ENCODE data around the gene TAS2R38.

Gene TAS2R38

DNA sequence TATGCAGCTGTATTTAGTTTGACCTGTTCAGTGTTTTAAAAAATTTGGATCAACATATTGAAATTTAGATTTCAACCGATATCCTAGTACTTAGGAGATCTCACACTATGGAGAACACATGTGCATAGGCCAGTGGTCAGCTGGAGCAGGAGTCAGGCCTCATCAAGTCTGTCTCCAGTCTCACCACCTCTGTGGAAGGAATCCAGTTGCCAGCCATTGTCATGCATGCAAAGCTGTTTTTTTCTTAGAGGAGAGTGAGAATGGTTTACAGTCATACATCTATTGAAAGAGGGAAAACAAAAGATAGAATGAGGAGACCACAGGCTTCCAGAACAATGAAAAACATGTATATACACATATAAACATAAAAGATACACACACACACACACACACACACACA, 19.2 kb downstream of the TAS2R38 start:
- Mint-ChIP-seq H3K27ac (no peak overlapping the region), H3K27me3 (peaks cover 0 to 8% of the 10 kb centered on the region in 2 donors), H3K4me3 (no peak overlapping the region), H3K4me1 (ENCODE audit: low read depth in 2 of 2) (no peaks in the 10 kb centered on the region), H3K9me3 (no peaks in the 10 kb centered on the region), H3K36me3 (ENCODE audit: insufficient read depth) (no peaks in the 10 kb centered on the region)
- DNase-seq (no peak), ATAC-seq (replicated peaks) (no peak)

DNA sequence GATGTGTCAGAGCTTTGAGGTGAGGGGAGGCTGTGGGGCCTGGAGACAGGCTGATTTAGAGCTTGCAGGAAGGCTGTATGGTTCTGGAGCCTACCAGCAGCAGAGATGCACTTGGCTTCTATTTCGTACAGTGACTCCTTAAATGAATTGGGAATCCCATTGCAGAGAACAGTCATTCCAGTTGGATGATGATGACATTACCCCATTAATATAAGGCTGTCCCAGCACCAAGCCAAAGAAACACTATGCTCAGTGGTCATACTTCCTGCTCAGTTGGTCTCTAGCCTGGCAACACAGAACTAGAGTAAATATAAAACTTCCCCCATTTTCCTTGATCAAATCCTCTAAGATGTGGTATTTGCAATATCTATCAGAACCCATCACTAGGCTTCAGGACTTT, 21.1 kb downstream of the TAS2R38 start:
- no peak overlapping the region for H3K4me3 Mint-ChIP-seq
- no peaks in the 10 kb centered on the region for H3K36me3 Mint-ChIP-seq (ENCODE audit: insufficient read depth)
- no peak for ATAC-seq (replicated peaks)
- no peaks in the 10 kb centered on the region for H3K9me3 Mint-ChIP-seq
- no peak overlapping the region for H3K27ac Mint-ChIP-seq
- no peak for DNase-seq
- H3K27me3 Mint-ChIP-seq, result peaks cover 0 to 8% of the 10 kb centered on the region in 2 donors
- H3K4me1 Mint-ChIP-seq (ENCODE audit: low read depth in 2 of 2), result no peaks in the 10 kb centered on the region

DNA sequence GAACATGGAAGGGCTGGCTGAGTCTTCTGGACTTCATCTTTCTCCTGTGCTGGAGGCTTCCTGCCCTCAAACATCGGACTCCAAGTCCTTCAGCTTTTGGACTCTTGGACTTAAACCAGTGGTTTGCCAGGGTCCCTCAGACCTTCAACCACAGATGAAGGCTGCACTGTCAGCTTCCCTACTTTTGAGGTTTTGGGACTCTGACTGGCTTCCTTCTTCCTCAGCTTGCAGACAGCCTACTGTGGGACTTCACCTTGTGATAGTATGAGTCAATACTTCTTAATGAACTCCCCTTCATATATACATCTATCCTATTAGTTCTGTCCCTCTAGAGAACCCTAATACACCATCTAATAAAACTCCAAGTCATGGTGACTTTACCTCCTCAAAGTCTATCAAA, 22.8 kb downstream of the TAS2R38 start:
- DNase-seq, result no peak
- Mint-ChIP-seq H3K27me3 (peaks cover 0 to 8% of the 10 kb centered on the region in 2 donors), H3K36me3 (ENCODE audit: insufficient read depth) (no peaks in the 10 kb centered on the region), H3K4me1 (ENCODE audit: low read depth in 2 of 2) (no peaks in the 10 kb centered on the region), H3K4me3 (no peak overlapping the region), H3K9me3 (no peaks in the 10 kb centered on the region), H3K27ac (no peak overlapping the region)
- ATAC-seq (replicated peaks), result no peak

DNA sequence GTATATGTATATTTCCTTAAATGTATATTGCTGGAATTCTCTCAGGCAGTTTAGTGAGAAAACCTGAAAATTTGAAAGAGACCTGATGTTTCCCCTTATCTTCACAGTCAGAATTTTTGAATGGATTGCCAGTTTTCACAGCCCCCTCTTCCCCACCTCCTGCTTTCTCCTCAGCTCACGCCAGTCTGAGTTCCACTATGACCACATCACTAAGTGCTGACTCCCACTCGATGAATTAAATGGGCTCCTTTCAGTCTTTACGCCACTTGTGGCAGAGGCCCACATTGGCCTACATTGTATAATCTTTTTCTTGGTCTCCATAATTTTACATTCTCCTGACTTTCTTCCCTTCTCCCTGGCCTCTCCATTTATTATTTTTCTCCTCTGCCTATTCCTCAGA, 23.7 kb downstream of the TAS2R38 start:
- ATAC-seq (replicated peaks) (no peak), DNase-seq (no peak)
- Mint-ChIP-seq H3K27ac (no peak overlapping the region), H3K4me3 (no peak overlapping the region), H3K4me1 (ENCODE audit: low read depth in 2 of 2) (no peaks in the 10 kb centered on the region), H3K27me3 (peaks cover 0 to 8% of the 10 kb centered on the region in 2 donors), H3K9me3 (no peaks in the 10 kb centered on the region), H3K36me3 (ENCODE audit: insufficient read depth) (no peaks in the 10 kb centered on the region)

DNA sequence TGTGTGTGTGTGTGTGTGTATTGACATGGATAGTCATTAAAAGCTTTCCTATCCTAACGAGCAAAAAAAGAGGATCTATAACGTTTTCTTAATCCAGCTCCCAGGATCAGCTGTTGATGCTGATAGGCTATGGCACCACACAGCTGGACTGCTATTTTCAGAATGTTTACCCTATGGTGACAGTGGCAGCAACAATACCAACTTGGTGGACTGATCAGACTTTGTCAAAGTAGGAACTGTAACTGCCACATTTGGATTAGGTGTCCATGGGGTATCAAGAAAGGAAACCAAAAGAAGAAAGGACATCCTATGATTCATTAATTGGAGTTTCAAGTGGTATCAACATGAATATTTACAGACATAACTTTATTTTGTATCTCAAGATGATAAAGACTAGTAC, 24.1 kb downstream of the TAS2R38 start:
- H3K4me1 Mint-ChIP-seq (ENCODE audit: low read depth in 2 of 2), result no peaks in the 10 kb centered on the region
- peaks cover 0 to 5% of the 10 kb centered on the region in 2 donors for H3K27me3 Mint-ChIP-seq
- ATAC-seq (replicated peaks) (no peak), DNase-seq (no peak)
- H3K36me3 Mint-ChIP-seq (ENCODE audit: insufficient read depth), result no peaks in the 10 kb centered on the region
- H3K4me3 Mint-ChIP-seq, result no peak overlapping the region
- no peaks in the 10 kb centered on the region for H3K9me3 Mint-ChIP-seq
- H3K27ac Mint-ChIP-seq, result no peak overlapping the region

DNA sequence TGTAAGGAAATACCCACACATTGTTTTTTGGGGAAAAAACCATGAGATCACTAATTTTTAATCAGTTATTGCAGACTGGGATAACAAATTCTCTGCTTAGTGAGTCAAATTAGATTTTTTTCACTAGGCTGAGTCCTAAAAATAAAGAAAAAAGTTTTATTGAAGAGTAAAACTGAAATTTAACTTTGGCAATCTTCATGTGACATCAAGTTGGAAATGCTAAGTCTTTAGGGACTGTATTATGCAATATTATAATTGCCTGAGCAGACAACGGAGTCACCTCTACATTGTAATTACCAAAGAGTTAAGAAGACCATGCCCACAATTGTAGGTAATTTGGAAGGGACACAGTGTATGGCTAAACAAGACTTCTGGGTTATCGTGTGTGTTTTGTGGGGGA, 24.6 kb downstream of the TAS2R38 start:
- ATAC-seq (replicated peaks), result no peak
- H3K27ac Mint-ChIP-seq, result no peak overlapping the region
- H3K36me3 Mint-ChIP-seq (ENCODE audit: insufficient read depth), result no peaks in the 10 kb centered on the region
- no peaks in the 10 kb centered on the region for H3K4me1 Mint-ChIP-seq (ENCODE audit: low read depth in 2 of 2)
- no peak overlapping the region for H3K4me3 Mint-ChIP-seq
- H3K9me3 Mint-ChIP-seq, result no peaks in the 10 kb centered on the region
- no peak for DNase-seq
- peaks cover 0 to under 1% of the 10 kb centered on the region in 2 donors for H3K27me3 Mint-ChIP-seq

DNA sequence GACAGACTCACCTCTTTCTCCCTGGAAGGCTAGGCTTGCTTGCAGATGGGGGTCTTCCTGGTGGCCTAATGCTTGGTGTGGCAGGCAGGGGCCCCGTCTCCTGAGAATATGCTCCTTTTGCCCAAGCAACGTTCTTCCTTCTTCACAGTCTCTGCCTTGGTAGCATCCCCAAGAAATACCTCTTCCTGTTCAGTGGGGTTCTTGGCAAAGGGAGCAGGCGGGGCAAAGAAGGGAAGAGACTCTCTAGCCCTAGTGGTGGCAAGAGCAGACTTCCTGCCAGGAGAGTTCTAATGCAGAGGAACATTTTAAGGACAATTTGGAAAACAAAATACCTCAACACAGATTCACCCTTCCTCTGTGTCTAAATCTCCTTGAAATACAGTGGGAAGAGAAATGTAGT, 26.8 kb downstream of the TAS2R38 start, which contains the start of gene CLEC5A:
CLEC5A (minus strand) TSS at position 179 of the 400 bp plus-strand sequence. CDS start 682 bp downstream, outside the sequence.
- H3K4me3 Mint-ChIP-seq, result no peak within 1 kb of the TSS
- peaks cover 0 to 4% of the 10 kb centered on the region in 2 donors for H3K9me3 Mint-ChIP-seq
- no peak within 1 kb of the TSS for H3K27ac Mint-ChIP-seq
- no peaks in the 10 kb centered on the region for H3K27me3 Mint-ChIP-seq
- no peaks in the 10 kb centered on the region for H3K36me3 Mint-ChIP-seq (ENCODE audit: insufficient read depth)
- ATAC-seq (replicated peaks), result no peak
- H3K4me1 Mint-ChIP-seq (ENCODE audit: low read depth in 2 of 2), result no peaks in the 10 kb centered on the region
- no peak for DNase-seq

DNA sequence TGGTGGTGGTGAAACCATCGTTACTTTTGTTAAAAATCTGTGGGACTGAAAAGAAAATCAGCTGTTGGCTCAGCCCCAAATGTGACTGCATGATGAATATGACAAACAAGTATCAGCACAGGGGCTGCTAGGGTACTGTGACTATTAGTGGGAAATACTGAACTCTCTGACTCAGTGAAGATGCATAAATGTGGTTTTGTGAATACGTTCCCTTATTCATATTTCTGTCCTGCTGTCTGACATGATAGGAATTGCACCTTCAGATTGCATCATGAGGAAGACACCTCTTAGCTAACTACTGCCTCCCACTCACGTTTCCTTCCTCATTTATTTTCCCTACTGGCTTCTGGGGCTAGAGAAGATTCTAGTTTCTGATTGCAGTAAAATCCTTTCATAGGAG, 28.2 kb downstream of the TAS2R38 start:
- Mint-ChIP-seq H3K4me1 (ENCODE audit: low read depth in 2 of 2) (no peaks in the 10 kb centered on the region), H3K9me3 (peaks cover 11 to 13% of the 10 kb centered on the region in 2 donors), H3K27ac (no peak overlapping the region), H3K27me3 (no peaks in the 10 kb centered on the region), H3K36me3 (ENCODE audit: insufficient read depth) (no peaks in the 10 kb centered on the region), H3K4me3 (no peak overlapping the region)
- DNase-seq, result no peak
- ATAC-seq (replicated peaks), result no peak

DNA sequence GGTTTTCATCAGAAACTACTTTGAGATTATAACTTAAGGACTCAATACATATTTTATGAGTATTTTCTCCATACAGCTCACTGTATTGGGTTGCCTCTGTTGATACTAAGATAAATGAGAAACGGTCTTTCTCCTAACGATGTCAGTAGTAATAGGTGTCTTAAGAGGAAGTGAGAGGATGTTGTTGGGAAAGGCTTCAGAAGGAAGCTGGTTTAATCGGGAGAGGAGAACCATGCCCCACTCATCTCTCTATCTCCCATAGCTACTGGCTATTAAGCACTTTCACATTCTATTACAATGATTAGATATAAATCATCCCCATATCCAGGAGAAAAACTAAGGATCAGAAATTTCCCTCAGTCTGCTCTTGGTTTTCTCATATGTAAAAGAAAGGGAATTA, 28.8 kb downstream of the TAS2R38 start:
- Mint-ChIP-seq H3K27me3 (no peaks in the 10 kb centered on the region), H3K36me3 (ENCODE audit: insufficient read depth) (no peaks in the 10 kb centered on the region), H3K27ac (no peak overlapping the region), H3K4me3 (no peak overlapping the region), H3K9me3 (peaks cover 13 to 16% of the 10 kb centered on the region in 2 donors), H3K4me1 (ENCODE audit: low read depth in 2 of 2) (no peaks in the 10 kb centered on the region)
- no peak for ATAC-seq (replicated peaks)
- DNase-seq, result no peak

DNA sequence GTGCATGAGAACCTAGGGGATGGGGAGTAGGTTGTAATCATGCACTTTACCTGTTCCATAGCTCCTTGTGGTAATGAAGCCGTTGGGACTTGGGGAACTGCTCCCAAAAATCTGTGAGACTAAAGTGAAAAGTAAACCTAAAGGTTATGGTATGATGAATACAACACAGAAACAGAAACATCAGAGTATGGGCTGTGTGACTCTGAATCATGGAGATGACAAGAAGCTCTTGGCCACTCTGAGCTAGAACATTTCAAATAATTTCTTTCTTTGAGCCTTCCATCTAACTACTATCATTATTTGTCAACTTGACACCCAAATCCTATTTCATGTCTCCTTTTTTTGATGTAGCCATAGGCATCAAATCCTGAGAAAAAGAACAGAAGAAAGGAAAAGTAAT, 29.7 kb downstream of the TAS2R38 start:
- H3K36me3 Mint-ChIP-seq (ENCODE audit: insufficient read depth), result no peaks in the 10 kb centered on the region

DNA sequence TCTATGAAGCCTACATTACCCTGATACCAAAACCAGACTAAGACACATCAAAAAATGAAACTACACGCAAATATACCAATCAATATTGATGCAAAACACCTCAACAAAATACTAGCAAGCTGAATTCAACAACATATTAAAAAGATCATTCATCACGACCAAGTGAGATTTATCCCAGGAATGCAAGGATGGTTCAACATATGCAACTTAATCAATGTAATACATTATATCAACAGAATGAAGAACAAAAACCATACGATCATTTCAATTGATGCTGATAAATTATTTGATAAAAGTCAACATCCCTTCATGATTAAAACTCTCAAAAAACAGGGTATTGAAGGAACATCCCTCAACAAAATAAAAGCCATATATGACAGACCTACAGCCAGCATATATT, 32.5 kb downstream of the TAS2R38 start:
- DNase-seq, result no peak
- no peak overlapping the region for H3K27ac Mint-ChIP-seq
- H3K9me3 Mint-ChIP-seq, result peaks cover 15 to 20% of the 10 kb centered on the region in 2 donors
- ATAC-seq (replicated peaks), result no peak
- H3K27me3 Mint-ChIP-seq, result no peaks in the 10 kb centered on the region
- H3K4me3 Mint-ChIP-seq, result no peak overlapping the region
- H3K36me3 Mint-ChIP-seq (ENCODE audit: insufficient read depth), result no peaks in the 10 kb centered on the region
- no peaks in the 10 kb centered on the region for H3K4me1 Mint-ChIP-seq (ENCODE audit: low read depth in 2 of 2)

More for the DNA sequence above, 29.7 kb downstream of the TAS2R38 start:
- no peaks in the 10 kb centered on the region for H3K27me3 Mint-ChIP-seq
- peaks cover 15 to 20% of the 10 kb centered on the region in 2 donors for H3K9me3 Mint-ChIP-seq
- no peak for ATAC-seq (replicated peaks)
- H3K4me3 Mint-ChIP-seq, result no peak overlapping the region
- no peak for DNase-seq
- no peaks in the 10 kb centered on the region for H3K4me1 Mint-ChIP-seq (ENCODE audit: low read depth in 2 of 2)
- no peak overlapping the region for H3K27ac Mint-ChIP-seq

DNA sequence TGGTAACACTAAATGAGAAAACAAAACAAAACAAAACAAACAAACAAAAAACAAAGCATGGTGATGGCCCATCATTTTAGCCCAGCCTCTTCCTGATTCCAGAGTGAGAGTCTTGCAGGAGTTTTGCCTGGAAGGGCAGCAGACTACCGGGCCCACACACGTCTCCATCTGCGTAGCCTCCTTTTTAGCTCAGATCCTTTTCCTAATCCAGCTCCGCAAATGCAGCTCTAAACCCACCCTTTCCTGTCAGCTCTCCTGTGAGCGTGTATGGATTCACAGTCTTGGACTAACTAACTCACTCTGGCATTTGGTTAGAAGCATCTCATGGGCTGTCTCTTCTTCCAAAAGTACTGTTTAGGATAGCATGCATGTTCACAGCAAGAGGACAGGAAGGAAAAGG, 43.4 kb downstream of the TAS2R38 start:
- no peak for ATAC-seq (replicated peaks)
- Mint-ChIP-seq H3K4me3 (no peak overlapping the region), H3K4me1 (ENCODE audit: low read depth in 2 of 2) (no peaks in the 10 kb centered on the region), H3K9me3 (peaks cover 5 to 10% of the 10 kb centered on the region in 2 donors), H3K27me3 (peaks cover 0 to 4% of the 10 kb centered on the region in 2 donors), H3K27ac (no peak overlapping the region), H3K36me3 (ENCODE audit: insufficient read depth) (peaks cover 2% of the 10 kb centered on the region)
- no peak for DNase-seq

DNA sequence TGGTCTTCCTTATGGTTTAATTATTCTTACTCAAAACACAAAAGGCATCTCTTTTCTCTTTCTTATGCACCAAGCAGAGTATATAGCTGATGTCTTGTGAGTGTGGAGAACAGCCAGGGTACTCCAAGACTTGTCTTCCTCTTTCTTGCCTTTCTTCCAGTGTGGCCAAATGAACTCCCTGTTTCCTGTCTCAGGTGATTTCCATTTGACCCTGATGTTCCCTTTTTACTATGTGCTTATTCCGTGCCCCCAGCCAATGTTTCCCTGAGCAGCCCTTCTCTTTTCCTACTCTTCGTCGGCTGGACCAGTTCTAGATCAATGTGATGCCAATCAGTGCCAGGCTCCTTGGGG, 44.8 kb downstream of the TAS2R38 start:
- H3K9me3 Mint-ChIP-seq, result peaks cover 5 to 10% of the 10 kb centered on the region in 2 donors
- peaks cover 2% of the 10 kb centered on the region for H3K36me3 Mint-ChIP-seq (ENCODE audit: insufficient read depth)
- H3K4me1 Mint-ChIP-seq (ENCODE audit: low read depth in 2 of 2), result no peaks in the 10 kb centered on the region
- no peaks in the 10 kb centered on the region for H3K27me3 Mint-ChIP-seq
- no peak overlapping the region for H3K27ac Mint-ChIP-seq
- no peak overlapping the region for H3K4me3 Mint-ChIP-seq
- no peak for DNase-seq
- ATAC-seq (replicated peaks), result no peak

DNA sequence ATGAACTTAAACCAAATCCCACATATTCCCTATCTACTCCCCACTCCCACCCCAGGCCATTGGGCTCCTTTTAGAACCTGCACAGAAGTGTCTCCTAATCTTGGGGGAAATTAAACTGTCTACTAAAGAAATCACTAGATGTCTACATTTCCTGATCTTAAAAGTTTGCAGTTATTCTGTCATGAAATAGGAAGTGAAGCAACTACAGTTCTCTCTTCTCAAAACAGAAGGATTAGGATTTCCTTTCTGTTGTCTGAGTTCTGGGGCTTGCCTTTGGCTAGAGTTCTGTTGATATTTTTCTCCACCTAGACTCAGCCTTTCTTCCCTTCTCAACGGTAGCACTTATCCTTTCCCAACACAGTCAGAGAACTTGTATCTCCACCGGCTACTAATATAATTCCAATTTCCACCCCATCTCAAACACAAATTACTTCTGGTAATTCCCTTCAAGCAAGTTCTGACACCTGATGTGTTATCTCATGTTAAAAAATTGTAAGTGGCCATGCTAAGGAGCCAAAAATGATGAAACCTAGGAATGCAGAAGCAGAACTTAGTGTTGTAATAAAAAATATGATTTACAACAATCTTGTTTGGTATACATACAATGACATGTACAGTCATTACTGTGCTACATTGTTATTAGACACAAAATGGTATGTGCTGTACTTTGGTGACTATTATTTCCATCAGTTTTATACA, 45.3 kb downstream of the TAS2R38 start:
- DNase-seq (no peak), ATAC-seq (replicated peaks) (no peak)
- Mint-ChIP-seq H3K4me1 (ENCODE audit: low read depth in 2 of 2) (no peaks in the 10 kb centered on the region), H3K9me3 (peaks cover 5 to 10% of the 10 kb centered on the region in 2 donors), H3K4me3 (no peak overlapping the region), H3K36me3 (ENCODE audit: insufficient read depth) (peaks cover 2% of the 10 kb centered on the region), H3K27me3 (no peaks in the 10 kb centered on the region), H3K27ac (no peak overlapping the region)
